Activated naive CD4-positive, alpha-beta T cell treated with anti-CD3 and anti-CD28 coated beads, Interleukin-2, amount 50 U/mL, for 24 hours (primary cell): Measurements from ENCODE around the gene CYRIA.

Experiments
- H3K27ac Mint-ChIP-seq: one replicate; pipeline ENCODE4 v1.8.0; 2021; ENCODE audit warnings: mild to moderate bottlenecking, mixed read lengths
- H3K27me3 Mint-ChIP-seq: one replicate; pipeline ENCODE4 v1.8.0; 2021; ENCODE audit warnings: mixed read lengths
- H3K36me3 Mint-ChIP-seq: one replicate; pipeline ENCODE4 v1.8.0; 2021; ENCODE audit warnings: mixed read lengths
- H3K4me1 Mint-ChIP-seq: one replicate; pipeline ENCODE4 v1.8.0; 2021; ENCODE audit warnings: mixed read lengths
- H3K4me3 Mint-ChIP-seq: one replicate; pipeline ENCODE4 v1.8.0; 2021; ENCODE audit warnings: mild to moderate bottlenecking, mixed read lengths
- H3K9me3 Mint-ChIP-seq: one replicate; pipeline ENCODE4 v1.8.0; 2021; ENCODE audit warnings: mixed read lengths

The CYRIA gene

DNA sequence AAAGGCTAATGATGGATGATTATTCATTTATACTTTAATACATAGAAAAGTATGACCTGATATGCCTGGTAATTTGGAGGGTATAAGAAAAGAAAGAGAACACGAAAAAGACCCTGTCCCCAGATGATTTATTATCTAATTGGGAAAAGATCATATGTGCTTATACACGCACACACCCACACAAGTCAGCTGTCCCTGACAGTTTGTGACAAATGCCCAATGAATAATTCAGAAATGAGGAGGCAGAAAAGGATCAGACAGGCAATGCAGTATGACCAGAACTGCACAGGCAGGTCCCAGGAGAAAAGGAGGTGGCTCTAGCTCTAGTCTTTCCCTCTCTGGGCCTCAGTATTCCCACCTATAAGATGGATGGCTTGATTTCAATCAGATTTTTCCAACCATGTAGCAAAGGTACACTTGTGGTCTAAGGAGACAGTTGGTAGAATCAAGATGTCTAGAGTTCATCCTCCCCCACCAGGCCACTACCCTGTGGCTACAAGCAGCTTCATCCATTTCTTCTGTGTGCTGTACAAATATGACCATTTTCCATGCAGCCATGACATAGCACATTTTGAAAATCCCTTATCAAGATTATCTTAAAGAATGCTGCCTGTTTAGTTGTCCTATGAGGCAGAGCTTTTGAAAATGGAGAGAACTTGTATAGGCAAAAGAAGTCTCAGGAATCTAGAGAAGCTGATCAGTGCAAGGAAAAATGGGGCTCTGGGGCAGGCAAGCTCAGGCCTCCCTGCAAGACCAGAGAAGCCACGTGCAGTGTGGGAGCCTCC lies 19.7 kb downstream of the CYRIA start:
- Mint-ChIP-seq H3K9me3 (no peaks in the 10 kb centered on the region), H3K4me1 (no peaks in the 10 kb centered on the region), H3K27me3 (no peaks in the 10 kb centered on the region), H3K36me3 (no peaks in the 10 kb centered on the region), H3K27ac (no peak overlapping the region), H3K4me3 (no peak overlapping the region)

DNA sequence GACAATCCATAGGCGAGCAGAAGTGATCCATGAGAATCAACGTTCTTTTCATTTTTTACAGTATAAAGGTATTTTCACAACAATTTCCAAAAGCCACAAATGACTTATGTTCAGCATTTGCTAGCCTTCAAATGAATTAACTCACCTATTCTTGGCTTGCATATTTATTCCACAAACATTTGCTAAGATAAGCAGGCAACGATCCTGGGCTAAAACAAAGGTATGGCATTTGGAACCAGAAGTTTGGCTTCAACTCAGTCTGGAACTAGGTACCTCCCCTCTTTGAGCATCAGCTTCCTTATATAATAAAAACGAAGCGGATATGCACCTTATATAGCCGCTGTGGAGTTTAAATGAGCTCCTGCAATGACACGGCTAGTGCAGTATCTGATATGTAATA lies 20.5 kb downstream of the CYRIA start:
- no peak overlapping the region for H3K4me3 Mint-ChIP-seq
- no peaks in the 10 kb centered on the region for H3K27me3 Mint-ChIP-seq
- no peaks in the 10 kb centered on the region for H3K9me3 Mint-ChIP-seq
- no peak overlapping the region for H3K27ac Mint-ChIP-seq
- no peaks in the 10 kb centered on the region for H3K36me3 Mint-ChIP-seq
- no peaks in the 10 kb centered on the region for H3K4me1 Mint-ChIP-seq

DNA sequence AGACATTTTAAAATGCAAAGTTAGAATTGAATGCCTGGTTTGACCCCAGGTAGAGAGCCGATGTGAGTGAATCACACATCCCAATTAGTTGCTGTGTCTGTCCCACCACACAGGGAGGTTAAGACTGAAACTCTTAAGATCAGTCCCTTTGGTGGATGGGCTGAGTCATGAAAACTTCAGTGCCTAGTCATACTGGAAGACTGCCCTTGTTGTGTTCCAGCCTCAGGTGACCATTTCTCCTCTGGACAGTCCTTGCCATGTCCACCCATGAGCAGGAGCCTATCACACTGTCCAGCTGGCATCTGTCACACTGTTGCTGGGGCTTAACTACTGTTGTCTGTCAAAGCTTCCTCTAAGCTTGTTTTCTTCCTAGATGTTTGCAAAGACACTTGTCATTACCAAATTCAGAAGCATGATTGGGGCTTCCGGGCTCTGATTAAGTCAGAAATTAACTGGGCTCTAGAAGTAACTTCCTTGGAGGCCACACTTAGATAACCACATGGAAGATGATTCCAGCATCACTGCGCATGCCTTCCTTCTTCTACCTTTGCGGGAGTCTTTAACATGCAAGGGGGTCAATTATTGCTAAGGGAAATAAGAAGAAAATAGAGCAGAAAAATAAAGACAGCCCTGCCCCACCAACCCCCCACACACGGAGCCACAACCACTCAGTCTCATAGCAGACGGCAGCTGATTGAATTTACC lies 21.3 kb downstream of the CYRIA start:
- H3K4me3 Mint-ChIP-seq: no peak overlapping the region
- H3K27ac Mint-ChIP-seq: no peak overlapping the region
- no peaks in the 10 kb centered on the region for H3K27me3 Mint-ChIP-seq
- no peaks in the 10 kb centered on the region for H3K9me3 Mint-ChIP-seq
- no peaks in the 10 kb centered on the region for H3K36me3 Mint-ChIP-seq
- peaks cover under 1% of the 10 kb centered on the region for H3K4me1 Mint-ChIP-seq

DNA sequence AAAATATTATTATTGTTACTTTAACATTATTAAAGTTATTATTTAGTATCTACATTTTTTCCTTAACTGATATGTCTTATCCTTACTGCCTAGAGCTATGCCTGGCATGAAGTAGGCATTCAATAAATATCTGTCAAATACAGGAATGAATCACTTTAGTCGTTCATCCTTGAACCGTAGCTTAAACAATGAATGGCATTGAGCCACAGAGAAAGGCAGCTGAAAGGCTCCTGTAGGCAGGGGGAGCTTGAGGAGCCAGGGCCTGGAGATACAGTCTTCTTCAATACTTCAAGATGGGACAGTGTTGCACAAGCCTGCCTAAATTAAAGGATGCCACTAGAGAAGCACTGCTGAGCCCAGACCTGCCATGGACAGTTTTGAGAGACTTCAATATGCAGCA lies 22.5 kb downstream of the CYRIA start:
- no peak overlapping the region for H3K27ac Mint-ChIP-seq
- H3K36me3 Mint-ChIP-seq: no peaks in the 10 kb centered on the region
- H3K9me3 Mint-ChIP-seq: no peaks in the 10 kb centered on the region
- no peaks in the 10 kb centered on the region for H3K27me3 Mint-ChIP-seq
- no peak overlapping the region for H3K4me3 Mint-ChIP-seq
- peaks cover 12% of the 10 kb centered on the region for H3K4me1 Mint-ChIP-seq

DNA sequence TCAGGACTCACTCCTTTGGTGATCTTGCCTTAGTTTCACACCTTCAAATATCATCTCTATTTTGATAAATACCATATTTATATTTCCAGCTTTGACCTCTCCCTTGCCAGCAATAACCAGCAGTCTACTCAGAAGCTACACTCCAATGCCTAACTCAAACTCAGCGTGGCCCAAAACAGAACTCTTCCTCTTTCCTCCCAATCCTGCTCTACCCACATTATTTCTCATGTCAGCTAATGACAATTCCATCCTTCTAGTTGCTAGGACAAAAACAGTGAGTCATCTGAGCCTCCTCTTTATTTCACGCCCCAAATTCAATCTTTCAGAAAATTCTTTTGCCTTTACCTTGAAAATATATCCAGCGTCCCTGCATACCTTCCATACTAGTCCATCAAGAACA lies 23.5 kb downstream of the CYRIA start:
- Mint-ChIP-seq H3K9me3 (no peaks in the 10 kb centered on the region), H3K27ac (no peak overlapping the region), H3K4me1 (peaks cover 16% of the 10 kb centered on the region), H3K36me3 (no peaks in the 10 kb centered on the region), H3K4me3 (no peak overlapping the region), H3K27me3 (no peaks in the 10 kb centered on the region)

DNA sequence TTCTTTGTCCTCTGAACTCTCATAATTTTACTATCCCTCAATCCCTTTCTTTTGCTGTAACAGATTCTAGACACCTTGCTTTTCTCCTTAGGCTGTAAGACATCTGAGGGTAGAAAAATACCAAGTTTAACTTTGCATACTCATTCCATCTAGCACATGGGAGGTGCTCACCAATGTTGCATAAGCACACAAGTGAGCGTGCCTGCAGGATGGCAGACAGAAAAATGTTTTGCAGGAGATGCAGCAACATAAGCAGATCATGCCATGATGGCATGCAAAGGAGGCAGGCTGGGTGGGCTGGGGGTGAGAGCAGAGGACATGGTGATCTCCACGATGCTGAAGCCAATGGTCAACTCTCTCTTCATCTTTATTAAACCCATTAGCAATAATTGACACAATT lies 24.1 kb downstream of the CYRIA start:
- H3K27me3 Mint-ChIP-seq: no peaks in the 10 kb centered on the region
- no peak overlapping the region for H3K4me3 Mint-ChIP-seq
- no peaks in the 10 kb centered on the region for H3K9me3 Mint-ChIP-seq
- no peak overlapping the region for H3K27ac Mint-ChIP-seq
- H3K4me1 Mint-ChIP-seq: peaks cover 16% of the 10 kb centered on the region
- no peaks in the 10 kb centered on the region for H3K36me3 Mint-ChIP-seq

DNA sequence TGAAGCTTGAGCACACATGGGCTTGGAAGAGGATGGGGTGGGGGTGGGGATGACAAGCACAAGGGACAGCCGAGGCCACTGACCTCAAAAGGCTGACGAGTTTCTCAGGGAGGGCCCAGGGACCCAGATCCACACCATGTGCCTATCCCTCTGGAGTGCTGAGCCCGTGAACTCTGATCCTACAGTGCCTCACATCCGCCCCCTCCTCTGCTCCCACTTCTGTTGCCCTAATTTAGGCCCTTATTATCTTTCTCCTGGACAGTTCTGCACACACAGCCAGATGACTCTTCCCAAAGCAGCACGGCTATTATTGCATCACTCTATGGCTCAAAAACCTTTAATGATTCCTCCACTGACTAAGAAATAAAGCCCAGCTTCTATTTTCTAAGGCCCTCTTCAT lies 24.8 kb downstream of the CYRIA start:
- Mint-ChIP-seq H3K27me3 (no peaks in the 10 kb centered on the region), H3K4me3 (no peak overlapping the region), H3K27ac (no peak overlapping the region), H3K4me1 (peaks cover 16% of the 10 kb centered on the region), H3K9me3 (no peaks in the 10 kb centered on the region), H3K36me3 (no peaks in the 10 kb centered on the region)

DNA sequence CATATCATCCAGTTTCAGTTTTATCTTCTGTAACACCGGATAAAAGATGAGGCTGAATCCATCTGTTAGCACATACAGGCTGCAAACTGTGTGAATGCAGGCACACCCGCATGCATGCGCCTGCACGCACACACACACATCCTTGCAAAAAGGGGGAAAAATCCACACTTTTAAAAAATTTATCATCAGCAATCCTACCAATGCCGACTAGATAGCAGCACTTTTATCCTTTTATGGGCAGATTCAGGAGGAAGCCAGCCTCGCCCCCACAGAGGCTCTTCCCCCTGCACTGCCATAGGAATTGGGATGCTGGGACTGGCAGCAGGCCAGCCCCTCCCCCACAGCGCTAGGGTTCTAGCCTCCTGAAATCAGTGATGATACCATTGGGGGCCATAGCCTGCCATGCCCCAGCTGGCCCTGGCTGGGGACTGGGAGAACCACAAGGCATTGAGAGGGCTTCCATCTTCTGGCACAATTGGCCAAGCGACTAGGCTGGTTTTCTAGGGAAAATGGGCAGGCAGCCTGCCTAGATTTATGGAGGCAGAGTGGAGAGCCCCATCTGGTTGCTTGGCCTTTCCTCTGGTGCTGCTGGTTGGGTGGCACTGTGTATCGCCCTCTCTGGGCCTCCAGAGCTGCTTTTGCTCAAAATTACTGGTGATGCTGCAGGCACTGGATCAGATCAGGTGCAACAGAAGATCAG lies 25.5 kb downstream of the CYRIA start:
- Mint-ChIP-seq H3K4me3 (no peak overlapping the region), H3K27me3 (no peaks in the 10 kb centered on the region), H3K9me3 (no peaks in the 10 kb centered on the region), H3K36me3 (no peaks in the 10 kb centered on the region), H3K4me1 (peaks cover 16% of the 10 kb centered on the region), H3K27ac (no peak overlapping the region)

DNA sequence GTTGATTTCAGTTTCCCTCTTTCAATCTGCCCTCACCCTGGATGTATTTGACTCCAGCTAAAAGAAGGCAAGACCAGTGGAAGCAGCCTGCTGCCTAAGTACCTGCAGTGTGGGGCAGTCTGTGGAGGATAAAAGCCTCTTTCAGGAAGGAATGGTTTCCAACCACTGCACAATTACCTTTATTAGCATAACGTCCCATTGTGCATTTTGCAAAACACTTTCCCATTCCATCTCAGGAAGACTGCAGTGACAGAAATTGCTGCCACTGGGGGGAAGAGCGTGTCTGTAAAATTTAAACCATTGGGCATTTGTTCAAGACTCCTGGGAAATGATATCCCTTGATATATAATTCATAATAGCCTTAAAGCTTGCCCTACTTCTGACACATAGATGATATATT lies 26.2 kb downstream of the CYRIA start:
- peaks cover 16% of the 10 kb centered on the region for H3K4me1 Mint-ChIP-seq
- H3K27ac Mint-ChIP-seq: no peak overlapping the region
- no peak overlapping the region for H3K4me3 Mint-ChIP-seq
- no peaks in the 10 kb centered on the region for H3K36me3 Mint-ChIP-seq
- H3K9me3 Mint-ChIP-seq: no peaks in the 10 kb centered on the region
- H3K27me3 Mint-ChIP-seq: no peaks in the 10 kb centered on the region

DNA sequence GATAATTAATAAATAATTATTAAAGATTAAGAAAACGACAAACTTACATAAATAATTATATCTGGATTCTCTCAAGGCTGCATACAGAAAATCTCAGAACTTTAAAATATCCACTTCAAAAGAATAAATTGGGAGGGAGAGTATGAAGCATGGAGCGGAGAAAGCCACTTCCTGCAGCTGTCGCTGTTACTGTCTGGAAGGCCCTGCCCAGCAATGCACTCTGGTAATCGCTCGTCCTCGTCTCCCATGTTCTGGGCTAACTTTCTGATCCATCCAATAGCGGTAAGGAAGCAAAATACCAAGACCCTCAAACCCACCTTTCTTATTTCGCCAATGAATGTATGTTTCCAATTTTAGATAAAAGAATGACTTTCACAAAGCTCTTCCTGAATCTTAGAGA lies 26.7 kb downstream of the CYRIA start:
- Mint-ChIP-seq H3K4me1 (peaks cover 16% of the 10 kb centered on the region), H3K27me3 (no peaks in the 10 kb centered on the region), H3K9me3 (no peaks in the 10 kb centered on the region), H3K27ac (no peak overlapping the region), H3K36me3 (no peaks in the 10 kb centered on the region), H3K4me3 (no peak overlapping the region)

DNA sequence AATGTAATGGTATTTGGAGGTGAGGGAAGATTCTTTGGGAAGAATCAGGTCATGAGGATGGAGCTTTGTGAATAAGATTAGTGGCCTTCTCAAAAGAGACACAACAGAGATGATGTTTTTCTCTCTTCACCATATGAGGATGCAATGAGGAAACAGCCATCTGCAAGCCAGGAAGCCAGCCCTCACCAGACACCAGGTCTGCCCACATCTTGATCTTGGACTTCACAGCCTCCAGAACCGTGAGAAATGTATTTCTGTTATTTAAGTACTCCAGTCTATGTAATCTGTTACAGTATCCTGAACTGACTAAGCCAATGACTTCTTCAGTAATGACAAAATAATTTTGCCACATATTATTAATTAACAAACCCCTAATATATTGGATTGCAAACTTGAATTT lies 28.3 kb downstream of the CYRIA start:
- H3K36me3 Mint-ChIP-seq: no peaks in the 10 kb centered on the region
- H3K27me3 Mint-ChIP-seq: peaks cover 2% of the 10 kb centered on the region
- H3K4me3 Mint-ChIP-seq: no peak overlapping the region
- H3K9me3 Mint-ChIP-seq: no peaks in the 10 kb centered on the region
- no peak overlapping the region for H3K27ac Mint-ChIP-seq
- H3K4me1 Mint-ChIP-seq: peaks cover 16% of the 10 kb centered on the region

DNA sequence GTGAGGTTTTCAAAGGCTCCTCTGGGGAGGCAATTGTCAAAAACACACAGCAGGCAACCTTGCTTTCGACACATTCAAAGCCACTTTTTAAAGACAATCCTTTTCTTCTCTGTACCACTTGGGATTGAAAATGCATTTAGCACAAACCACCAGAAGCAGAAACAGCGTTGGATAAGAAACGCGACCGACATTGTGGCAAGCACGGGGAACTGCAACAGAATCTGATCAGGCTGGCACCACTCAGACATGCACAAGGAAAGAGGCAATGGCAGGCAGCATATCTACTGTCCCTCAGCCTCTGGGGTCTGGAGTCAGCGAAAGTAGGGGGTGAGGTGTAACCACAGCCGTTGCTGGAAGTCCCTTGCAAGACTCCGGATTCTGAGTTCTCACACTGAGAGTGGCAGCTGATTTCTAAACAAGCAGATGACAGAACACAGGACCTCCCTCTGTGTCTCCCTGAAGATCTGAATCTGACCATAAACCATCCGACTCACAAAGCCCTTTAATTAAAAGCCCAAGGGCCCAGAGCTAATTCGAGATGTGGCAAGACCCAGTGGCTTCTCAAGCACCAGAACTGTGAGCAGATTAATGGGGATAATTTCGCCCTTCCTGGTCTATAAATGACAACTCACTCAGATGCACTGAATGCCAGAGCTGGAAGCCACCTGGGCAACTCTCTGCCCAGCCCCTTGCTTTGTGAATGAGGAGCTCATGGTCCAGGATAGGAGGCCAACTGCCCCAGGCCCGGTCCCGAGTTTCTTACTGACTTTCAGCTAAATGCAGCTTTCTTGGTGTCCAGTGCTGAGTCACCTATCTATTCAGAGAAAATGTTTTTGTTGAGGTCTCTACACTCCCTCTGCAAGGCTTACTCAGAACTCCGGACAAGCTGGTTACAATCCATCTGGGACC lies 29.6 kb downstream of the CYRIA start:
- Mint-ChIP-seq H3K9me3 (no peaks in the 10 kb centered on the region), H3K27me3 (peaks cover 2% of the 10 kb centered on the region), H3K36me3 (no peaks in the 10 kb centered on the region), H3K4me3 (no peak overlapping the region), H3K27ac (no peak overlapping the region), H3K4me1 (peaks cover 16% of the 10 kb centered on the region)

DNA sequence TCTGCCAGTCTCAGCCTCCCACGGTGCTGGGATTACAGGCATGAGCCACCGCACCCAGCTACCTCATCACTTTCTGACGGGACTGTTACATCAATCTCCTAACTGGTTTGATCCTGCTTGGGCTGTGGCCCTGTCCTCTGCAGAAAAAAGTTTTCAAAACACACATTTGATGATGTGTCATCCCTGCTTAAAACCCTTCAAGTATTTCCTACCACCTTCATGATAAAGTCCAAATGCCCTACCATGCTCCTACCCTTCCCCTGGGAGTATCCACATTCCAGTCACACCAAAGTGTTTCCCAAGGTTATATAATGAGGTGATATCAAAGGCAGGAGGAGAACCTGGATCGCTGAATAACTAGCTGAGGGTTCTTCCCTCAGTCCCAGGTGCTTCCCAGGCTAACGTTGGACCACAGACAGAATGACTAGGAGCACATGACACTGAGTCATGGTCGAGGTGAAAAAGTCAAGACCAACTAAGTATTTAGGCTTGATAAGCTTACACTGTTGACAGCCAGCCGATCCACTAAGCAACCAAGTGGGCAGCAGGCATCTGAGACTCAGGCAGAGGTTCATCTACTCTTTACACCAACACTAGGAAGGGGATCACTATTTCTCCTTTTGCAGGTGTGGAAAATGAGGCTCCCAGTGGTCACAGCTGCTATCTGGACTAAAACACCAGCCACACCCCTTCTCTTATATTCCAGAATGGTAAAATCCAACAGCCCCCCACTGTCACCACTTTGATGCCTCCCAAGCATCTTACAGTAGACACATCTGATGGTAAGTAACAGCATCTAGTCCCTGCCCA lies 31.8 kb downstream of the CYRIA start:
- H3K27me3 Mint-ChIP-seq: peaks cover 2% of the 10 kb centered on the region
- H3K4me1 Mint-ChIP-seq: peaks cover 15% of the 10 kb centered on the region
- no peaks in the 10 kb centered on the region for H3K36me3 Mint-ChIP-seq
- no peaks in the 10 kb centered on the region for H3K9me3 Mint-ChIP-seq
- no peak overlapping the region for H3K27ac Mint-ChIP-seq
- H3K4me3 Mint-ChIP-seq: no peak overlapping the region

DNA sequence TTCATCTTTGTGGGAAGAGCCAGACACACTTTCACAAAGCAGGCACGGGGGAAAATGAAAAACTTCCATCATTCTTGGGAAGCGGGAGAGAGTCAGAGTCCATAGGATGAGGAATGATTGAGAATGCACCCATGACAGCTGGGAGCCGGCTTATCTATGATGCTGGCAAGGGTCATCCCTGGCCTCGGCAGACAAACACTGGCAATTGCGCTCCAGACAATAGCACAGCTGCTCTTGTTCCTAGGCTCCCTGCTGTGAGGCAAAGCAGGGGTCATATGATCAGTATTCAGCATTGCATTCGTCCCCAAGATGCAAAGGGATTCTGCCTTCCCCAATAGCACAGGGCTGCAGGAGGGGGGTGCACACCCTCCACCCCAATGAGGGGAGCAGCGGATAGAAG lies 33.0 kb downstream of the CYRIA start:
- Mint-ChIP-seq H3K27me3 (peaks cover 2% of the 10 kb centered on the region), H3K36me3 (no peaks in the 10 kb centered on the region), H3K27ac (no peak overlapping the region), H3K4me3 (no peak overlapping the region), H3K9me3 (no peaks in the 10 kb centered on the region), H3K4me1 (peaks cover 6% of the 10 kb centered on the region)

DNA sequence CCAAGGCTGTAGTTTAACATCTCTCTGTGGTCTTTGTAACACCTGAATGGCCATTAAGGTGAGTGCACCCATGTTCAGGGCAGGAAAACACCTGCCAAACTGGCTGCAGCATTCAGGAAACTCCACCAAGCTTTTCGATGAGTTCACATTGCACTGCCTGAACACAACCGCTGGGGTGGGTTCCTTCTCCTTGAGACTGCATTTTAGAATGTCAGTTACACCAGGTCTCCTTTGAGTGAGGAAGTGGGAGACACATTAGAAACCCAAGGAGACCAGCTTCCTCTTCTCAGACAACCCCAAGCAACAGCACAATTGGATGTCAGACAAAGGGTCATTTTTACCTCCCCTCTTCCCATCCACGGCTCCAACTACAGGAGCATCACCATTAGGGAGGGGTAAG lies 35.2 kb downstream of the CYRIA start:
- H3K4me1 Mint-ChIP-seq: peaks cover 14% of the 10 kb centered on the region
- no peak overlapping the region for H3K27ac Mint-ChIP-seq
- no peak overlapping the region for H3K4me3 Mint-ChIP-seq

More for the DNA sequence above, 35.2 kb downstream of the CYRIA start:
- peaks cover 2% of the 10 kb centered on the region for H3K27me3 Mint-ChIP-seq
- no peaks in the 10 kb centered on the region for H3K36me3 Mint-ChIP-seq
- H3K9me3 Mint-ChIP-seq: no peaks in the 10 kb centered on the region
